Vagina (tissue), 2 donors: ENCODE measurements around the gene HOXB9. TPM values are rescaled to one million over a fixed set of nuclear protein-coding genes. Genes with fewer than 3 reads are reported as not detected.

ENCODE experiments used
- DNase-seq, 2 donors: peaks; one replicate each; pipeline ENCODE4 v3.0.0-alpha.2; 2017; ENCODE audit errors: extremely low spot score in 2 of 2
- H3K27ac ChIP-seq: fragments of 200-600 bp; sonication (generic); one replicate; pipeline ENCODE4 v1.5.1; 2019
- H3K27me3 ChIP-seq: fragments of 200-600 bp; sonication (generic); one replicate; pipeline ENCODE4 v1.5.1; 2019
- H3K36me3 ChIP-seq, 2 donors: fragments of 200-600 bp; sonication (generic); one replicate each; pipeline ENCODE4 v1.5.1; 2017 to 2019
- H3K4me1 ChIP-seq: fragments of 200-600 bp; sonication (generic); one replicate; pipeline ENCODE4 v1.5.1; 2019
- H3K4me3 ChIP-seq, 2 donors: fragments of 200-600 bp; sonication (generic); 1 replicate in 1 of 2; 2 replicates in 1 of 2; pipeline ENCODE4 v1.5.1; 2016 to 2019
- H3K9me3 ChIP-seq: fragments of 200-600 bp; sonication (generic); one replicate; pipeline ENCODE4 v1.5.1; 2019
- POLR2A ChIP-seq, 2 donors: fragments of 450-650 bp; IDR thresholded peaks; one replicate each; pipeline ENCODE4 v1.6.1; 2017; ENCODE audit warnings: antibody characterized with exemption in 2 of 2, mild to moderate bottlenecking in 2 of 2, moderate library complexity in 2 of 2
- POLR2AphosphoS5 ChIP-seq, 2 donors: sonication (generic); formaldehyde crosslinking; IDR thresholded peaks; one replicate each; pipeline ENCODE4 v1.9.0; 2017; ENCODE audit warnings: antibody characterized with exemption in 2 of 2, mild to moderate bottlenecking in 2 of 2, low read depth in 1 of 2; ENCODE audit not compliant: insufficient read depth in 1 of 2
- intact Hi-C: fragments of 100-400 bp; cut with DNase I; formaldehyde crosslinking; loops from one replicate; pipeline ENCODE4 v1.15.1; 2023
- total RNA-seq: library from RNA; depleted of rRNA; stranded (reverse); fragments of >200 nt; gene quantifications from one replicate; pipeline ENCODE4 v1.2.3, GENCODE V29; 2016
- TF ChIP-seq, protein P1 (sequence below), 3 experiments: fragments of 450-650 bp in 2 of 3; fragments of 200-600 bp in 1 of 3; sonication (generic) in 1 of 3; IDR thresholded peaks; one replicate each; pipeline ENCODE4 v1.5.1; 2017 to 2019; ENCODE audit warnings: antibody characterized with exemption in 3 of 3, mild to moderate bottlenecking in 2 of 3, moderate library complexity in 2 of 3

HOXB9 gene
- total RNA-seq, 1 donor from 2014 or later = not detected

DNA sequence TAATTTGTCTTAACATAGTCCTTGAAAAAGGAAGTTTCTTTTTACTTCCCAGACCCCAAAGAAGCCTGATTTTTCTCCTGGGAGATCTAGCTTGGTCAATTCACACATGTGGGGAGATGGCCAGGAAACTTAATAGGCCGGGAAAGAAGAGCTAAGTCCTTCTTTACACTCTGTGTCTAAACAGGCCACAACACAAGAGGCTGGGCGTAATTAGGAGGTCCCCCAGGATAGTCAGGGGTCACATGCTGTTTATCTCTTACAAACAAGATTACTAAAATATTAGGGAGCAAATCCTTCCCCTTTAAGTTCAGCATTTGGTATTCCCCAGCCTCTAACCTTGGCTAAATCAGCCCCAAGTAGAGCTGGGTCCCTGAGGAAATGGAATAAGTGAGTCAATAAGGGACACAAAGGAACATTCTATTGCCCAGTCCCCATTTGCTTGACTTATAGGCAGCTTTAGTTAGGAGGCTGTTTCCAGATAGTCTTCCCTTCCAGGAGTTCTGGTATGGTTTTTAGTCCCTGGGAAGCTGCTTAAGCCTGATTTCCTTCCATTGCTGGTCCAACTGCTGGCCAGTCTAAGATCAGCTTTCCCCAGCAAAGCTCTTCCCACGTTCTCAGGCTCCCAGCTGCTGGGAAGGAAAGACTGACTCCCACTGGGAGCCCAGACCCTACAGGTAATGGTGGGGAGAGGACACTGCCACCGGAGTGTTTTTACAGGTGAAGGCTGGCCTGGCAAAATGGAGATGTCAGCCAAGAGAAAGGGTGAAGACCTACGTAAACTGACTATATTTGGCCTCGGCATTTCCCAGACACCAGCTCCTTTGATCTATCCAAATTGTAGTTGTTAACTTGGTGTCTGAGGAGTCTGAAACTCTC is 14.1 kb upstream of the HOXB9 start:
- Histone ChIP-seq H3K27me3 (peaks cover 5% of the 10 kb centered on the region), H3K4me1 (no peaks in the 10 kb centered on the region), H3K9me3 (no peaks in the 10 kb centered on the region), H3K36me3 (no peaks in the 10 kb centered on the region), H3K4me3 (no peak overlapping the region), H3K27ac (no peak overlapping the region)
- TF ChIP-seq, protein P1, sequence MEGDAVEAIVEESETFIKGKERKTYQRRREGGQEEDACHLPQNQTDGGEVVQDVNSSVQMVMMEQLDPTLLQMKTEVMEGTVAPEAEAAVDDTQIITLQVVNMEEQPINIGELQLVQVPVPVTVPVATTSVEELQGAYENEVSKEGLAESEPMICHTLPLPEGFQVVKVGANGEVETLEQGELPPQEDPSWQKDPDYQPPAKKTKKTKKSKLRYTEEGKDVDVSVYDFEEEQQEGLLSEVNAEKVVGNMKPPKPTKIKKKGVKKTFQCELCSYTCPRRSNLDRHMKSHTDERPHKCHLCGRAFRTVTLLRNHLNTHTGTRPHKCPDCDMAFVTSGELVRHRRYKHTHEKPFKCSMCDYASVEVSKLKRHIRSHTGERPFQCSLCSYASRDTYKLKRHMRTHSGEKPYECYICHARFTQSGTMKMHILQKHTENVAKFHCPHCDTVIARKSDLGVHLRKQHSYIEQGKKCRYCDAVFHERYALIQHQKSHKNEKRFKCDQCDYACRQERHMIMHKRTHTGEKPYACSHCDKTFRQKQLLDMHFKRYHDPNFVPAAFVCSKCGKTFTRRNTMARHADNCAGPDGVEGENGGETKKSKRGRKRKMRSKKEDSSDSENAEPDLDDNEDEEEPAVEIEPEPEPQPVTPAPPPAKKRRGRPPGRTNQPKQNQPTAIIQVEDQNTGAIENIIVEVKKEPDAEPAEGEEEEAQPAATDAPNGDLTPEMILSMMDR (IDR thresholded peaks at IDR 0.05) = no peak
- TF ChIP-seq POLR2AphosphoS5 (IDR thresholded peaks at IDR 0.05; ENCODE audit: insufficient read depth in 1 of 2, low read depth in 1 of 2) = no peak
- TF ChIP-seq POLR2A (IDR thresholded peaks at IDR 0.05) = no peak
- DNase-seq = no peak
- intact Hi-C loops = no loop called here

DNA sequence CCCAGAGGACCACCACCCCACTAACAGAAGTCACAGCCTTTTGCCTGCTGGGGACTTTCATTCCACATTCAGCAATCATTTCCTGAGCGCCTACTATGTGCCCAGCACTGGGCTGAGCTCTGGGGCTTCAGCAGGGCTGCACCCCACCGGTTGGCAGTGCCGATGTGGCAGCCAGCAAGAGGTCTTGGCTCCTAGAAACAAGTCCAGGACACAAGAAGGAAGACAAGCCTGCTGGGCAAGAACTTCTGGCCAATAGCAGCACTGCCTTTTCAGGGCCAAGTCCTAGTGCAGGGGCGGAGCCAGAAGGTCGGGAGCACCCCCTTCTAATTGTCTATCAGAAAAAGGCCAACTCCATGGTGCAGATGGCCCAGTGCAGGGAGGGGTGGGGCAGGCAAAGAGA is 13.0 kb upstream of the HOXB9 start:
- no peak overlapping the region for H3K27ac ChIP-seq
- no peaks in the 10 kb centered on the region for H3K36me3 ChIP-seq
- no peak for DNase-seq
- no peak overlapping the region for H3K4me3 ChIP-seq
- peaks cover 5% of the 10 kb centered on the region for H3K27me3 ChIP-seq
- H3K4me1 ChIP-seq = no peaks in the 10 kb centered on the region
- H3K9me3 ChIP-seq = no peaks in the 10 kb centered on the region
- intact Hi-C loops = no loop called here
- TF ChIP-seq POLR2AphosphoS5 (IDR thresholded peaks at IDR 0.05; ENCODE audit: insufficient read depth in 1 of 2, low read depth in 1 of 2) (no peak), POLR2A (IDR thresholded peaks at IDR 0.05) (no peak)
- TF ChIP-seq, protein P1 (IDR thresholded peaks at IDR 0.05) = no peak

DNA sequence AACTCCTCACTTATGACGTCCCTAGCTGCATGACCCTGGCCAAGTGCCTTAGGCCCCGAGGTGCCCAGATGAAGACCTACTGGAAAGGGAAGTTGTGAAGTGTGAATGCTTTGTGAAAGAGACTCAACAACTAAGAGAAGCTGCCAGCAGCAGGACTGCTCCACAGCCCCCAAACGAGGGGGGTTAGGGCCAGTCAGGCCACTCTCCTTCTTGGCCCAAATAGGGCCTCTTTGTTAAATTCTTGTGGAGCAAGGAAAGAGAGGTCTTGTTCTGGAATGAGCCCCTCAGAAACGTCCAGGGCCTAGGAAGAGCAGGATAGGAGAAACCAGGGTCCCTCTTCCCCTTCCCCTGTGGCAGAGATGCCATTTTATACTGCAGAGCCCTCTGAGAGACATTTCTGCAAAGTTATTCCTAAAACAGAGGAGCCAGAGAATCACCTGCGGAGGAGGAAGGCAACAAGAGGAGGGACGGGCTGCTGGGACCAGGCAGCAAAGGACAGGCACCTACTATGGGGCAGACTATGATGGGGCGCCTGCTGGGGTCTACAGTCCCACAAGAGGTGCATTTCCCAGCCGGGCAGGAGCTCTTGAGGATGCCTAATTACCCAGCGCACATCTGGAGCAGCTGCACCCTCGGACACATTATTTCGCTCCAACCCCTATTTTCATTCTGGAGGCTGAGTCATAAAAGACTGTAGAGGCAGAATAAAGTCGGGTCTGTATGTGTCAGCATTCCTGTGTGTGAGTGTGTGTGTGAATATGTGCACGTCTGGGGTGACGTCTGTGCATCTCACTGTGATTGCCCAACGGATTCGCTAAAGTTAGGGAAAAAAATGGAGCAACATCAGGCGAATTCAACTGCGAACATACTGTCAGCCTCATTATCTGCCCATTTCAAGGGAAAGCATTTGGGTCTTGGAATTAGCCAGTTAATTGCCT is 11.4 kb upstream of the HOXB9 start:
- TF ChIP-seq, protein P1 (IDR thresholded peaks at IDR 0.05) = no peak
- TF ChIP-seq POLR2A (IDR thresholded peaks at IDR 0.05) (no peak), POLR2AphosphoS5 (IDR thresholded peaks at IDR 0.05; ENCODE audit: insufficient read depth in 1 of 2, low read depth in 1 of 2) (no peak)
- no peak overlapping the region for H3K27ac ChIP-seq
- intact Hi-C loops = no loop called here
- no peaks in the 10 kb centered on the region for H3K36me3 ChIP-seq
- no peak overlapping the region for H3K4me3 ChIP-seq
- H3K9me3 ChIP-seq = no peaks in the 10 kb centered on the region
- no peak for DNase-seq
- peaks cover 5% of the 10 kb centered on the region for H3K27me3 ChIP-seq
- H3K4me1 ChIP-seq = peaks cover 9% of the 10 kb centered on the region

DNA sequence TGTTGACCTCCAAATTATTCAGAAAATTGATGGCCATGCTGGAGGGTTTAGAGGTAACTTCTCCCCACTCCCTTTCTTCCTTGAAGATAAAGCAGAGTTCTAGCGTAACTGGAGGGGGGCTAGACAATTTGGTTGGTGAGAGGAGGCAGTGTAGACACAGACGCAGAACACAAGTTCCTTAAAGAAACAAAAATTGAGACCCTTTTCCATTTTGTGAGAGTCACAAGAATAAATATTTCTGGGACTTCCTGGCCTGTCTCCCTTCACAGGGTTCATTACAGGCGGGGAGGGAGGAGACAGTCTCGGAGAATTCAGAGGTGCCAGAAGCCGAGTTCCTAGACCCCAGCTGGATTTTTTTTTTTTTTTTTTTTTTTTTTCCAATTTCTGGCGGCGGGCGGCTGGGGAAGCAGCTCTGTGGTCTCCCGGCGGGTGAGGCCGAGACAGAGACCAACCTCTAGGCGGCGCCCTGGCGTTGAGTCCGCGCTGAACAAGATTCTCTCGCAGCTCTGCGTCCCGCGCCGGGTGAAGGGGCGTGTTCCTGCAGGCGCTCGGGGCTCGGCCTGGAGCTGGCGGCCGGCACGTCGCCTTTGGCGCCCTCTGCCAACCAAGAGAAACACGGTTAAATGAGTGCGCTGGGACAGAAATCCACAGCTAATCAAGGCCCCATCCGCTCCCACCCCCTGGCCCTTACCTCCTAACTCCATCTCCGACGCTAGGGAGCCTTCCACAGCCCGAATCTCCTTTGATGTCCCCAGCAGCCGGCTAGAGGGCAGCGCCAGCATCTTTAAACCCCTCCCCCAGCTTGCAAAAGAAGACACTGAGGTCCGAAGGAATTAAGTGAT is 10.2 kb upstream of the HOXB9 start:
- no peak overlapping the region for H3K27ac ChIP-seq
- DNase-seq = no peak
- TF ChIP-seq, protein P1 (IDR thresholded peaks at IDR 0.05) = peak in 1 of 3 experiments; percentile 24
- no peak for TF ChIP-seq POLR2A (IDR thresholded peaks at IDR 0.05)
- intact Hi-C loops = no loop called here
- no peak overlapping the region for H3K4me3 ChIP-seq
- H3K36me3 ChIP-seq = no peaks in the 10 kb centered on the region
- H3K27me3 ChIP-seq = peaks cover 2% of the 10 kb centered on the region
- H3K4me1 ChIP-seq = peaks cover 9% of the 10 kb centered on the region
- H3K9me3 ChIP-seq = no peaks in the 10 kb centered on the region
